Neuronal stem cell (in vitro differentiated cells): ENCODE data around the gene TEPSIN.

Experiments
- DNase-seq: peaks from one replicate; pipeline ENCODE4 v3.0.0-alpha.2; 2013; ENCODE audit warnings: low spot score
- H2AFZ ChIP-seq: one replicate; pipeline ENCODE4 v1.6.1; 2013; ENCODE audit warnings: mild to moderate bottlenecking, low read length, inconsistent platforms
- H2AK5ac ChIP-seq: 2 replicates; pipeline ENCODE4 v1.6.1; 2013; ENCODE audit warnings: low read depth, mild to moderate bottlenecking, inconsistent platforms, low read length, moderate library complexity, mixed read lengths
- H2BK120ac ChIP-seq: 2 replicates; pipeline ENCODE4 v1.6.1; 2013; ENCODE audit warnings: low read depth, mild to moderate bottlenecking, inconsistent platforms, low read length, moderate library complexity, mixed read lengths
- H2BK12ac ChIP-seq: one replicate; pipeline ENCODE4 v1.6.1; 2013; ENCODE audit warnings: low read length, inconsistent platforms
- H2BK15ac ChIP-seq: 2 replicates; pipeline ENCODE4 v1.6.1; 2013; ENCODE audit warnings: mild to moderate bottlenecking, low read length, inconsistent platforms, mixed read lengths
- H2BK5ac ChIP-seq: one replicate; pipeline ENCODE4 v1.6.1; 2013; ENCODE audit warnings: inconsistent platforms, mild to moderate bottlenecking, low read length, moderate library complexity
- H3K14ac ChIP-seq: one replicate; pipeline ENCODE4 v1.6.1; 2013; ENCODE audit warnings: low read length, inconsistent platforms
- H3K18ac ChIP-seq: 2 replicates; pipeline ENCODE4 v1.6.1; 2013; ENCODE audit warnings: low read length, inconsistent platforms
- H3K23ac ChIP-seq: 2 replicates; pipeline ENCODE4 v1.6.1; 2013; ENCODE audit warnings: low read depth, mild to moderate bottlenecking, mixed read lengths, low read length, inconsistent platforms; ENCODE audit not compliant: poor library complexity
- H3K27ac ChIP-seq: replicated peaks from 3 replicates; pipeline ENCODE4 v1.5.1; 2013; ENCODE audit warnings: low read length, inconsistent platforms
- H3K27me3 ChIP-seq, 3 experiments: 2 replicates each; pipeline ENCODE4 v1.6.1; 2013; ENCODE audit warnings: low read length in 3 of 3, mild to moderate bottlenecking in 2 of 3, inconsistent platforms in 1 of 3, low read depth in 1 of 3, mixed read lengths in 1 of 3, moderate library complexity in 1 of 3; ENCODE audit not compliant: control insufficient read depth in 3 of 3, insufficient read depth in 3 of 3
- H3K36me3 ChIP-seq, 2 donors: replicated peaks in 1 of 2; 2 replicates each; pipeline ENCODE4 v1.6.1; 2013; ENCODE audit warnings: low read length in 2 of 2; ENCODE audit not compliant: control insufficient read depth in 2 of 2, insufficient read depth in 2 of 2
- H3K4ac ChIP-seq: 2 replicates; pipeline ENCODE4 v1.6.1; 2013; ENCODE audit warnings: inconsistent platforms, mild to moderate bottlenecking, low read length, moderate library complexity
- H3K4me1 ChIP-seq, 2 donors: 1 replicate in 1 of 2; 2 replicates in 1 of 2; pipeline ENCODE4 v1.6.1; 2013; ENCODE audit warnings: low read length in 2 of 2, low read depth in 1 of 2; ENCODE audit not compliant: control insufficient read depth in 2 of 2, insufficient read depth in 1 of 2
- H3K4me2 ChIP-seq: one replicate; pipeline ENCODE4 v1.6.1; 2013; ENCODE audit warnings: mild to moderate bottlenecking, low read length, inconsistent platforms; ENCODE audit not compliant: insufficient read depth, poor library complexity, severe bottlenecking
- H3K4me3 ChIP-seq, 2 donors: 2 replicates each; pipeline ENCODE4 v1.5.1; 2013; ENCODE audit warnings: low read length in 2 of 2, mild to moderate bottlenecking in 2 of 2, inconsistent platforms in 1 of 2, moderate library complexity in 1 of 2
- H3K79me1 ChIP-seq: one replicate; pipeline ENCODE4 v1.6.1; 2013; ENCODE audit warnings: low read depth, mild to moderate bottlenecking, inconsistent platforms, low read length, moderate library complexity
- H3K9ac ChIP-seq: one replicate; pipeline ENCODE4 v1.6.1; 2013; ENCODE audit warnings: mild to moderate bottlenecking, low read depth, low read length, inconsistent platforms; ENCODE audit not compliant: poor library complexity
- H3K9me3 ChIP-seq, 2 donors: replicated peaks in 1 of 2; 2 replicates each; pipeline versions ENCODE3 to v1.6.1; 2013; ENCODE audit warnings: low read length in 2 of 2, mild to moderate bottlenecking in 2 of 2, inconsistent platforms in 1 of 2, low read depth in 1 of 2, mixed read lengths in 1 of 2, moderate library complexity in 1 of 2; ENCODE audit not compliant: control insufficient read depth in 2 of 2, insufficient read depth in 1 of 2
- H4K8ac ChIP-seq: one replicate; pipeline ENCODE4 v1.6.1; 2013; ENCODE audit warnings: low read depth, mild to moderate bottlenecking, inconsistent platforms, low read length, moderate library complexity
- H4K91ac ChIP-seq: one replicate; pipeline ENCODE4 v1.6.1; 2013; ENCODE audit warnings: low read length, low read depth, mild to moderate bottlenecking, inconsistent platforms; ENCODE audit not compliant: poor library complexity
- WGBS, 2 donors: extraction: QIAGEN DNeasy Blood & Tissue Kit; methylation state at CpG; one replicate each; pipeline ENCODE4 v1.1.7; 2013; ENCODE audit warnings: missing lambda C conversion rate in 2 of 2, mixed read lengths in 1 of 2; ENCODE audit not compliant: insufficient read length in 2 of 2, insufficient replicate concordance in 1 of 2; ENCODE audit errors: extremely low coverage in 2 of 2; 5-methylcytosine and 5-hydroxymethylcytosine counted together

TEPSIN gene

DNA sequence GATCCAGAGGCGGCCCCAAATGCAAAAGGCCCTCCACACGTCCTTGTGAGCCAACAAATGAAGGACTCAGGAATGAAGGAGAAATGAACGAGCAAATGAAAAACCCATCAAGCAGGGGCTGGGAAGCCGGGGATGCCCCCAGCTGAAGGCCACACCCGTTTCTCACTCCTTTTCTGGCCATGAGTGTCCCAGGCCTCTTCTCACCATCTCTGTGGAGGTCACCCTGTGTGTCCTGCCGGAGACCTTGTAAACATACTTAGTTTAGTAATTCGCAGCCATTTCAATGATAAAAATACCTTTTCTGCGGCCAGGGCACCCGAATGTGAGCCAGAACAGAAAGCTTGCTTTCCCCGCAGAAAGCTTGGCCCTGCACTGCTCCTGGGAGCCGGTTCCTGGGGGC, 51.7 kb downstream of the TEPSIN start:
- H3K14ac ChIP-seq = no peak overlapping the region
- H3K9me3 ChIP-seq = peaks cover 0 to 4% of the 10 kb centered on the region in 2 donors
- H2BK120ac ChIP-seq = no peak overlapping the region
- H4K8ac ChIP-seq = no peak overlapping the region
- H3K9ac ChIP-seq = peak overlapping the region; percentile 44
- H3K27ac ChIP-seq = no peak overlapping the region
- H3K18ac ChIP-seq = no peak overlapping the region
- WGBS, 2 donors = no CpG with 5 or more reads among the region's 11 CpGs
- no peak overlapping the region for H2AK5ac ChIP-seq
- H3K4ac ChIP-seq = no peak overlapping the region
- H3K27me3 ChIP-seq = no peaks in the 10 kb centered on the region
- H2BK15ac ChIP-seq = no peak overlapping the region
- H3K36me3 ChIP-seq = peaks cover 18 to 39% of the 10 kb centered on the region in 2 donors
- no peak for DNase-seq
- H3K4me1 ChIP-seq = peaks cover 0 to 3% of the 10 kb centered on the region in 2 donors
- H3K79me1 ChIP-seq = no peaks in the 10 kb centered on the region
- H4K91ac ChIP-seq = no peak overlapping the region
- no peak overlapping the region for H3K4me3 ChIP-seq
- no peak overlapping the region for H3K23ac ChIP-seq
- H2BK5ac ChIP-seq = peak overlapping the region; percentile 60
- H3K4me2 ChIP-seq = no peak overlapping the region
- no peak overlapping the region for H2AFZ ChIP-seq
- no peak overlapping the region for H2BK12ac ChIP-seq

DNA sequence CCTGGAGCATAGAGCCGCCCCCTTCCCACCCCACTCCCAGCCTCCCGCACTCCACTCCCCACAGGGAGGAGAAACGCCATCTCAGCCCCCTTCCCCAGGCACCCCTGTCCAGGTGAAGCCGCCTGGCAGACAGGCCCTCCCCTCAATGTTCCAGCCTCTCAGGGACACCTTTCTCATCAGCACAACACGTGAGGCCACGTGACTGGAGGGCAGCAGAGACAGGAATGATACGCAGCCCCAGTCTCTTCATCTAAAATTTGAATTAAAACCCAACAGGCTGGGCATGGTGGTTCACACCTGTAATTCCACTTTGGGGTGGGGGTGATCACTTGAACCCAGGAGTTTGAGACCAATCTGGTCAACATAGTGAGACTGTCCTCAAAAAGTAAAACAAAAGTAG, 52.7 kb downstream of the TEPSIN start:
- no CpG with 5 or more reads among the region's 7 CpGs for WGBS, 2 donors
- DNase-seq = no peak
- Histone ChIP-seq H3K4me3 (no peak overlapping the region), H2AK5ac (no peak overlapping the region), H3K18ac (no peak overlapping the region), H3K14ac (no peak overlapping the region), H2AFZ (no peak overlapping the region), H3K4me1 (peaks cover 0 to 3% of the 10 kb centered on the region in 2 donors), H3K36me3 (peaks cover 18 to 30% of the 10 kb centered on the region in 2 donors), H3K4ac (no peak overlapping the region), H3K27ac (no peak overlapping the region), H2BK120ac (no peak overlapping the region), H3K27me3 (no peaks in the 10 kb centered on the region), H3K23ac (no peak overlapping the region), H3K9ac (no peak overlapping the region), H3K79me1 (no peaks in the 10 kb centered on the region), H2BK15ac (no peak overlapping the region), H2BK5ac (no peak overlapping the region), H4K91ac (no peak overlapping the region), H3K9me3 (peaks cover 0 to 4% of the 10 kb centered on the region in 2 donors), H3K4me2 (no peak overlapping the region), H2BK12ac (no peak overlapping the region), H4K8ac (no peak overlapping the region)

DNA sequence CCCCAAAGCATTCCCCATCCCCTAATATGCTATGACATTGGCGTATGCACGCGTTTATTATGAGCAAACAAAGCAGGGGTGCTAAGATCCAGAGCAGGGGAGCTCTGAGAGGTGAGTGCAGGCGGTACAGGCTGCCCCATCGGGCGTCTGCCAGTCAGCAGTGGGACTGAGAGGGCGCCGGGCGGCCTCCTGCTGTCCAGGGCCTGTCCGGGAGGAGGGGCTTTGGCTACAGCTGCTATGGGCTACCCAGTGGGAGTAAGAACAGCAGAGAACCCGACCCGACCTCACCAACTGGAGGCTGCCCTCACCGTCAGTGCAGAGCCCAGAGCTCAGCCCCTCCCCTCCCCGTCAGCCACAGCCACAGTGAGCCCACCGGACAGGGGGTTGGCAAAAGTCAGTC, 54.3 kb downstream of the TEPSIN start:
- Histone ChIP-seq H4K91ac (no peak overlapping the region), H3K4me3 (peak overlapping the region in 1 of 2 donors; percentile 46), H3K9ac (peak overlapping the region; percentile 70), H3K14ac (no peak overlapping the region), H3K4me1 (peaks cover 0 to 3% of the 10 kb centered on the region in 2 donors), H3K4ac (no peak overlapping the region), H2AFZ (no peak overlapping the region), H3K4me2 (no peak overlapping the region), H3K36me3 (peaks cover 11 to 15% of the 10 kb centered on the region in 2 donors), H2BK12ac (no peak overlapping the region), H2AK5ac (no peak overlapping the region), H3K27ac (no peak overlapping the region), H3K23ac (peak overlapping the region; percentile 99), H2BK5ac (no peak overlapping the region), H3K18ac (peak overlapping the region; percentile 48), H4K8ac (peak overlapping the region; percentile 65), H3K9me3 (peaks cover 0 to 4% of the 10 kb centered on the region in 2 donors), H2BK15ac (no peak overlapping the region), H3K27me3 (no peaks in the 10 kb centered on the region), H2BK120ac (no peak overlapping the region), H3K79me1 (peaks cover 4% of the 10 kb centered on the region)
- peak; percentile 26 for DNase-seq
- WGBS, 2 donors = no CpG with 5 or more reads among the region's 15 CpGs

DNA sequence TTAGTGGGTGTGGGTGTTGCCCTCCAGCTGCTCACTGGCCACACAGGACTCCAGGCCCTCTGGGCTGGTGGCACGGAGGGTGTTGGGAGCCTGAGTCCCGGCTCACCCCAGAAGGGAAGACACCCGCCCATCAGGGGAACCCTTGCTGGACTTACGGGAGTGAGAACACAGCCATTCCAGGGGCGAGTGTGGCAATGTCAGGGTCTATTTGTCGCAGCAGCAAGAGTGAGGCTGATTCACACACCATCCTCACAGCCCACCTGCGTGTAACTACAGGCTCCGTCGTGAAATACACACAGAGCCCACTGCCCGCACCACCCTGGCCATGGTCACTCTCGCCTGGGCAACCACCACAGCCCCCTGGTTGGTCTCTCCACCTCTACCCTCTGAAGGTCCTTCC, 55.0 kb downstream of the TEPSIN start:
- peak overlapping the region; percentile 61 for H2BK120ac ChIP-seq
- H3K27ac ChIP-seq = no peak overlapping the region
- H4K8ac ChIP-seq = peak overlapping the region; percentile 99
- peaks cover 4% of the 10 kb centered on the region for H3K79me1 ChIP-seq
- H2BK12ac ChIP-seq = peak overlapping the region; percentile 58
- H3K18ac ChIP-seq = peak overlapping the region; percentile 71
- H3K14ac ChIP-seq = peak overlapping the region; percentile 21
- H4K91ac ChIP-seq = no peak overlapping the region
- DNase-seq = no peak
- peaks cover 0 to 4% of the 10 kb centered on the region in 2 donors for H3K9me3 ChIP-seq
- H3K4me1 ChIP-seq = peaks cover 0 to 3% of the 10 kb centered on the region in 2 donors
- no peak overlapping the region for H2BK15ac ChIP-seq
- no peak overlapping the region for H2AFZ ChIP-seq
- no peak overlapping the region for H3K9ac ChIP-seq
- H3K36me3 ChIP-seq = peaks cover 8 to 9% of the 10 kb centered on the region in 2 donors
- peak overlapping the region; percentile 99 for H3K23ac ChIP-seq
- H3K4me3 ChIP-seq = no peak overlapping the region
- WGBS, 2 donors = no CpG with 5 or more reads among the region's 11 CpGs
- no peak overlapping the region for H2AK5ac ChIP-seq
- H3K4me2 ChIP-seq = peak overlapping the region; percentile 2
- no peaks in the 10 kb centered on the region for H3K27me3 ChIP-seq
- no peak overlapping the region for H3K4ac ChIP-seq
- no peak overlapping the region for H2BK5ac ChIP-seq
